AG10803 (cell line): ENCODE data around the gene CCSER1.

Source experiments
- DNase-seq: peaks from one replicate; pipeline ENCODE4 v3.0.0; 2010; ENCODE audit warnings: low read depth
- H3K4me3 ChIP-seq: 2 replicates; pipeline ENCODE4 v1.5.1; 2011; ENCODE audit warnings: mild to moderate bottlenecking, low read length, control low read depth
- CTCF ChIP-seq: conservative IDR thresholded peaks from 2 replicates; pipeline ENCODE4 v1.5.1; 2011; ENCODE audit warnings: mild to moderate bottlenecking, low read length, control low read depth, inconsistent platforms

CCSER1 gene

DNA sequence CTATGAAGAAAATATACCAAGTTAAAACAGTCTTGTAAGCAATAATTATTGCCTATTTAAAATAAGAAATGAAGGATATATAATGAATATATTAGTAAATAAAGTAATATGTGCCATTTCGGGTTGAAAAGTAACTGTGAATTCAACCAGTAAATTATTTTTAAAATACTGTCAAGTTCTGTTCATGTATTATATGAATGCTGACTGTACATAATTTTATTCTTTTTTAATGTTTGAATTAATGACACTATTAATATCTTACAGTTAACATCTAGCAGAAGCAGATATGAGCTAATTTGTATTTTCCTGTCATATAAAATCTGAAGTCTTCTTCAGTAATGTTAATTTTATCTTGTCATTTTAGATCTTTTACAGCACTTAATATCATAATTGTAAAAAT lies 632.9 kb downstream of the CCSER1 start:
- no peak overlapping the region for H3K4me3 ChIP-seq
- no peak for DNase-seq
- no peak for TF ChIP-seq CTCF

DNA sequence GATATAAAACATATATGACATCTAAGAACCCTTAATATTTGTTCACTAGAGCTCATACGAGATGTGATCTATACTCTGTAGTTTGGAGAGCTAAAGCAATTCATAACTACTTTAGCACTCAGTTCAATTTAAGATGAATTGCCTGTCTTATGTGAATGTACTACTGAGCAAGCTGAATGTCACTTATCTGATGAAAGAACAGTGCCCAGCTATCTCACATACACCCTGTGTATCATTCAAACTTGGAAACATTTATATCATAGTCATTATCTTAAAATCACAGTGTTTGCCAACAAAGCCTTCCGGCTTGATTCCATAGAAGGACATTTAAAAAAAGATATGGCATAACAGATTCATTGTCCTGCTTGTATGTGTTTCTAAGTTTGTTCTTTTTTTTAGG lies 639.6 kb downstream of the CCSER1 start:
- DNase-seq, result no peak
- H3K4me3 ChIP-seq, result no peak overlapping the region
- no peak for TF ChIP-seq CTCF

- TF ChIP-seq CTCF, result no peak
- no peak overlapping the region for H3K4me3 ChIP-seq
- no peak for DNase-seq
These were observed 642.1 kb downstream of the CCSER1 start for GRCh38 chr4:90769251-90769650.

DNA sequence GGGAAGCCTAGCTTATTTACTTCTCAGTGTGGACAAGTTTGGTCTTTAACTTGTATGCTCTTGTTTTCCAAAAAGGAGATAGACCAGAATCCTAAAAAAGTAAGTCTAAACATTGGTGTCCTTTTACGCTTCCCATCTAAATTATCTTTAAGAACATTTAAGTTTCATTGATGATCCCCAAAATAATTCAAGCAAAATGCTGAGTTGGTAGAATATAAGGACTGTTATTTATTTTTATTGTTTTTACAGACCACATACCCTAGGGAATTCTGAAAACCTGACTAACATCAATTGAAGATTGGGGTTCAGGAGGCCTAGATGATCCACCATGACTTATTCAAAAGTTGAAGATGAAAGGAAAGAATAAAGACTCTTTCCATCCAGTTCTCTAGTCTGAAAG lies 653.0 kb downstream of the CCSER1 start:
- DNase-seq, result no peak
- H3K4me3 ChIP-seq, result no peak overlapping the region
- TF ChIP-seq CTCF, result no peak

DNA sequence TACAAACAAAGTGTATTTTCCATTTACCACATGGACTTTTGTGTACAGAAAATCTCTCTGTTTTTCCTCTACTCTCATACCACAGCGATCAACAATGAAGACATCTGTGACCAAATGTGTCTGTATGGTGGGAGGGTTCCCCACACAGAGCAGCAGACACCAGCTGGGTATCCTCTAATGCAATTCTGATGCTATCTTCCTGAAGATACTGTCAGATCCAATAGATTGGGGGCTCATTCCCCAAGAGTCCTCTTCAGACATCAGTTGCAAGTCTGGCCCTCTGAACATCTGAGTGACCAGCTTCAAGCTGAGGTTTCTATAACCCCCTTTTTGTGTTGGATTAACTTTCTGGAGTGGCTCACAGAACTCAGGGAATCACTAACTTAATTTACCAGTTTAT lies 659.4 kb downstream of the CCSER1 start:
- H3K4me3 ChIP-seq, result no peak overlapping the region
- DNase-seq, result no peak
- TF ChIP-seq CTCF, result no peak

- no peak for TF ChIP-seq CTCF
- no peak overlapping the region for H3K4me3 ChIP-seq
- DNase-seq, result no peak
These were observed 665.5 kb downstream of the CCSER1 start for GRCh38 chr4:90792696-90793095.

DNA sequence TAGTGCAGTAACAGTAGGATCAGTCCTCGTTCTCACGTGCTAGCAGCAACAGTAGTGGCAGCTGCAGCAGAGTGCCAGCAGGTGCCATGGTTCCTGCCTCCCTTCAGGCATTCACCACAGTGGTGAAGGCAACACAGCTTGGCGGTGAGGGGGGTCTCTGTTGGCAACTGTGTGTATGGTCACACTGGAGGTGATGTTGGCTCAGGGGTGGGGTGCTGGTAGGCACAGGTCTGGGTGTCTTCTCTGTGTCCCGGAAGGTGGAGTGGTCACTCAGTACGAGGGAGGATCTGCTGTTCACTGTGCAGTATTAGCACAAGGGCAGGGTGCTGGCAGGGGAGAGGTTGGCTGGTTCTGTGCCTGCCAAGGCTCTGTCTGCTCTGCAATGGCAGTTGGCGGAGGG lies 671.8 kb downstream of the CCSER1 start:
- no peak for TF ChIP-seq CTCF
- no peak overlapping the region for H3K4me3 ChIP-seq
- DNase-seq, result no peak
